ENCODE results near the gene ZDBF2.
"Not testable (repeated sequence)": the region's sequence is repeated elsewhere in the genome, so short reads cannot be mapped to it uniquely, and the experiment has no call there.

The ZDBF2 gene

GRCh38 chr2:206257861-206258260 lies 16.6 kb upstream of the ZDBF2 start:
- in situ Hi-C loops (cut with HindIII; ENCODE audit: low pct_ligation_motif_present, low pct_unique_long_range_greater_than_20kb, low sequenced_read_pairs) = no loop called here
- DNase-seq = no peak

- in situ Hi-C loops (cut with HindIII; ENCODE audit: low pct_ligation_motif_present, low pct_unique_long_range_greater_than_20kb, low sequenced_read_pairs); DNase-seq: not testable (repeated sequence)
Observed at GRCh38 chr2:206258615-206259014, 15.8 kb upstream of the ZDBF2 start.

GRCh38 chr2:206259376-206260187 lies 14.9 kb upstream of the ZDBF2 start:
- DNase-seq = no peak
- in situ Hi-C loops (cut with HindIII; ENCODE audit: low pct_ligation_motif_present, low pct_unique_long_range_greater_than_20kb, low sequenced_read_pairs) = no loop called here

- in situ Hi-C loops (cut with HindIII; ENCODE audit: low pct_ligation_motif_present, low pct_unique_long_range_greater_than_20kb, low sequenced_read_pairs) = no loop called here
- peak; percentile 59 for DNase-seq
Observed at GRCh38 chr2:206260188-206261012, 14.1 kb upstream of the ZDBF2 start.

GRCh38 chr2:206263959-206264603 lies 10.4 kb upstream of the ZDBF2 start:
- in situ Hi-C loops (cut with HindIII; ENCODE audit: low pct_ligation_motif_present, low pct_unique_long_range_greater_than_20kb, low sequenced_read_pairs) = no loop called here
- no peak for DNase-seq

GRCh38 chr2:206266130-206267125 lies 8.0 kb upstream of the ZDBF2 start:
- in situ Hi-C loops (cut with HindIII; ENCODE audit: low pct_ligation_motif_present, low pct_unique_long_range_greater_than_20kb, low sequenced_read_pairs) = no loop called here
- no peak for DNase-seq

GRCh38 chr2:206267567-206267966 lies 6.9 kb upstream of the ZDBF2 start:
- no peak for DNase-seq
- in situ Hi-C loops (cut with HindIII; ENCODE audit: low pct_ligation_motif_present, low pct_unique_long_range_greater_than_20kb, low sequenced_read_pairs) = no loop called here

GRCh38 chr2:206271065-206271464 lies 3.4 kb upstream of the ZDBF2 start:
- no peak for DNase-seq
- in situ Hi-C loops (cut with HindIII; ENCODE audit: low pct_ligation_motif_present, low pct_unique_long_range_greater_than_20kb, low sequenced_read_pairs) = no loop called here

GRCh38 chr2:206273905-206274304 lies 558 bp upstream of the ZDBF2 start:
- DNase-seq = no peak
- in situ Hi-C loops (cut with HindIII; ENCODE audit: low pct_ligation_motif_present, low pct_unique_long_range_greater_than_20kb, low sequenced_read_pairs) = no loop called here

GRCh38 chr2:206275312-206276055 lies 1.0 kb downstream of the ZDBF2 start:
- in situ Hi-C loops (cut with HindIII; ENCODE audit: low pct_ligation_motif_present, low pct_unique_long_range_greater_than_20kb, low sequenced_read_pairs) = no loop called here
- peak; percentile 50 for DNase-seq

- in situ Hi-C loops (cut with HindIII; ENCODE audit: low pct_ligation_motif_present, low pct_unique_long_range_greater_than_20kb, low sequenced_read_pairs) = no loop called here
- DNase-seq = no peak
Observed at GRCh38 chr2:206276169-206276942, 1.9 kb downstream of the ZDBF2 start.

GRCh38 chr2:206277503-206277902 lies 3.0 kb downstream of the ZDBF2 start:
- DNase-seq = no peak
- in situ Hi-C loops (cut with HindIII; ENCODE audit: low pct_ligation_motif_present, low pct_unique_long_range_greater_than_20kb, low sequenced_read_pairs) = no loop called here

GRCh38 chr2:206282746-206283145 lies 8.3 kb downstream of the ZDBF2 start:
- no peak for DNase-seq
- in situ Hi-C loops (cut with HindIII; ENCODE audit: low pct_ligation_motif_present, low pct_unique_long_range_greater_than_20kb, low sequenced_read_pairs) = no loop called here

GRCh38 chr2:206287197-206287596 lies 12.7 kb downstream of the ZDBF2 start:
- no peak for DNase-seq
- in situ Hi-C loops (cut with HindIII; ENCODE audit: low pct_ligation_motif_present, low pct_unique_long_range_greater_than_20kb, low sequenced_read_pairs) = no loop called here

- in situ Hi-C loops (cut with HindIII; ENCODE audit: low pct_ligation_motif_present, low pct_unique_long_range_greater_than_20kb, low sequenced_read_pairs) = no loop called here
- no peak for DNase-seq
Observed at GRCh38 chr2:206289391-206289790, 14.9 kb downstream of the ZDBF2 start.

- DNase-seq = peak; percentile 48
- in situ Hi-C loops (cut with HindIII; ENCODE audit: low pct_ligation_motif_present, low pct_unique_long_range_greater_than_20kb, low sequenced_read_pairs) = no loop called here
Observed at GRCh38 chr2:206296128-206296527, 21.7 kb downstream of the ZDBF2 start.

- in situ Hi-C loops (cut with HindIII; ENCODE audit: low pct_ligation_motif_present, low pct_unique_long_range_greater_than_20kb, low sequenced_read_pairs); DNase-seq: not testable (repeated sequence)
Observed at GRCh38 chr2:206299608-206300007, 25.1 kb downstream of the ZDBF2 start.

Data from ACHN (cell line).